ENCODE data around the gene PTAR1.
A peak's percentile ranks its signal among the peaks of the same experiment; 100 is the strongest.

The PTAR1 gene

GRCh38 chr9:69750085-69750484, 9.7 kb downstream of the PTAR1 start:
- DNase-seq (ENCODE audit: low read depth): no peak

- DNase-seq (ENCODE audit: low read depth): no peak
Observed at GRCh38 chr9:69748304-69748703, 11.5 kb downstream of the PTAR1 start.

GRCh38 chr9:69746859-69747560, 12.8 kb downstream of the PTAR1 start:
- DNase-seq (ENCODE audit: low read depth): no peak

- peak; percentile 34 for DNase-seq (ENCODE audit: low read depth)
Observed at GRCh38 chr9:69745716-69746437, 13.9 kb downstream of the PTAR1 start.

GRCh38 chr9:69744688-69745380, 15.0 kb downstream of the PTAR1 start:
- DNase-seq (ENCODE audit: low read depth): peak; percentile 20

- no peak for DNase-seq (ENCODE audit: low read depth)
Observed at GRCh38 chr9:69743930-69744329, 15.9 kb downstream of the PTAR1 start.

GRCh38 chr9:69740872-69741505, 18.8 kb downstream of the PTAR1 start:
- peak; percentile 11 for DNase-seq (ENCODE audit: low read depth)

GRCh38 chr9:69731348-69731747, 28.5 kb downstream of the PTAR1 start:
- no peak for DNase-seq (ENCODE audit: low read depth)

- no peak for DNase-seq (ENCODE audit: low read depth)
Observed at GRCh38 chr9:69719983-69720382, 39.8 kb downstream of the PTAR1 start.

- no peak for DNase-seq (ENCODE audit: low read depth)
Observed at GRCh38 chr9:69719367-69719766, 40.4 kb downstream of the PTAR1 start.

GRCh38 chr9:69718218-69718617, 41.6 kb downstream of the PTAR1 start:
- DNase-seq (ENCODE audit: low read depth): no peak

GRCh38 chr9:69715825-69716224, 44.0 kb downstream of the PTAR1 start:
- no peak for DNase-seq (ENCODE audit: low read depth)

- no peak for DNase-seq (ENCODE audit: low read depth)
Observed at GRCh38 chr9:69715096-69715495, 44.7 kb downstream of the PTAR1 start.

- no peak for DNase-seq (ENCODE audit: low read depth)
Observed at GRCh38 chr9:69697475-69697874, 62.3 kb downstream of the PTAR1 start.

GRCh38 chr9:69696802-69697201, 63.0 kb downstream of the PTAR1 start:
- DNase-seq (ENCODE audit: low read depth): no peak

GRCh38 chr9:69689991-69690538, 69.7 kb downstream of the PTAR1 start:
- no peak for DNase-seq (ENCODE audit: low read depth)

GRCh38 chr9:69683927-69684326, 75.9 kb downstream of the PTAR1 start:
- DNase-seq (ENCODE audit: low read depth): no peak

GRCh38 chr9:69678843-69679538, 80.8 kb downstream of the PTAR1 start:
- peak; percentile 15 for DNase-seq (ENCODE audit: low read depth)

- no peak for DNase-seq (ENCODE audit: low read depth)
Observed at GRCh38 chr9:69677931-69678330, 81.9 kb downstream of the PTAR1 start.

GRCh38 chr9:69675563-69675962, 84.2 kb downstream of the PTAR1 start:
- no peak for DNase-seq (ENCODE audit: low read depth)

GRCh38 chr9:69674716-69675438, 84.9 kb downstream of the PTAR1 start:
- peak; percentile 75 for DNase-seq (ENCODE audit: low read depth)

Data from ELR (cell line).